Pons (tissue), 1 donor: ENCODE results near the gene UBL7.
"Not testable (repeated sequence)": the region's sequence is repeated elsewhere in the genome, so short reads cannot be mapped to it uniquely, and the experiment has no call there.

ENCODE experiments used
- DNase-seq: peaks from one replicate; pipeline ENCODE4 v3.0.0-alpha.2; 2016; ENCODE audit warnings: low spot score

Gene UBL7

GRCh38 chr15:74463634-74464033 lies 2.7 kb upstream of the UBL7 start:
- no peak for DNase-seq

GRCh38 chr15:74461847-74462511 lies 1.0 kb upstream of the UBL7 start:
- DNase-seq = no peak

GRCh38 chr15:74460298-74460697 lies 662 bp downstream of the UBL7 start:
- no peak for DNase-seq

- DNase-seq = not testable (repeated sequence)
Observed at GRCh38 chr15:74459798-74460197, 1.2 kb downstream of the UBL7 start.

GRCh38 chr15:74458473-74458872 lies 2.5 kb downstream of the UBL7 start:
- no peak for DNase-seq

- DNase-seq = not testable (repeated sequence)
Observed at GRCh38 chr15:74457036-74457435, 3.9 kb downstream of the UBL7 start.

- no peak for DNase-seq
Observed at GRCh38 chr15:74454764-74455500, 6.0 kb downstream of the UBL7 start.

- DNase-seq = no peak
Observed at GRCh38 chr15:74453925-74454763, 6.8 kb downstream of the UBL7 start.

GRCh38 chr15:74451861-74452835 lies 8.8 kb downstream of the UBL7 start:
- DNase-seq = no peak

- no peak for DNase-seq
Observed at GRCh38 chr15:74451322-74451721, 9.6 kb downstream of the UBL7 start.

- no peak for DNase-seq
Observed at GRCh38 chr15:74449643-74450205, 11.2 kb downstream of the UBL7 start.

GRCh38 chr15:74449095-74449494 lies 11.9 kb downstream of the UBL7 start:
- DNase-seq = no peak

- no peak for DNase-seq
Observed at GRCh38 chr15:74445816-74446763, 14.9 kb downstream of the UBL7 start.

- no peak for DNase-seq
Observed at GRCh38 chr15:74444106-74445062, 16.6 kb downstream of the UBL7 start.

- no peak for DNase-seq
Observed at GRCh38 chr15:74443100-74443909, 17.7 kb downstream of the UBL7 start.

GRCh38 chr15:74442604-74443003 lies 18.4 kb downstream of the UBL7 start:
- no peak for DNase-seq

- no peak for DNase-seq
Observed at GRCh38 chr15:74442063-74442462, 18.9 kb downstream of the UBL7 start.
